CD4-positive, alpha-beta T cell treated with Interleukin-21 for 1 hour (primary cell): Measurements from ENCODE around the gene RCAN3.
"Not testable (repeated sequence)": the region's sequence is repeated elsewhere in the genome, so short reads cannot be mapped to it uniquely, and the experiment has no call there.

Experiments
- DNase-seq: peaks from one replicate; pipeline ENCODE4 v3.0.0-alpha.2; 2020

Gene RCAN3

DNA sequence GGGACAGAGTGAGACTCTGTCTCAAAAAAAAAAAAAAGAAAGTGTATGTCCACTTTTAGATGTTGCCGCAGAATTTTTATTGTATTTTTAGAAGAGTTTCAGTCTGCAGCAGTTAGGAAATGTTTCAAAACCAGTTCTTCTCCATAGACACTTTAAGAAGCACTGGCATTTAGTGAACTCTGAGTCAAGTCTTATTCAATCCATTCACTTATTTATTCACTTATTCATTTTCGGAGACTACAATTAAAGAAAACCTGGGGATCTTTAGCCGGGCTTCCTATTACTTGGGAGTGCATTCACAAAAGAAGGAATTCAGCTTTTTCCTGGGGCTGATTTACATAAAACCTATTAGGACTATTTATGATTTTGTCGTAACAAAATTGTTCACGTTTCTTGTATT lies 12.3 kb downstream of the RCAN3 start:
- no peak for DNase-seq

DNA sequence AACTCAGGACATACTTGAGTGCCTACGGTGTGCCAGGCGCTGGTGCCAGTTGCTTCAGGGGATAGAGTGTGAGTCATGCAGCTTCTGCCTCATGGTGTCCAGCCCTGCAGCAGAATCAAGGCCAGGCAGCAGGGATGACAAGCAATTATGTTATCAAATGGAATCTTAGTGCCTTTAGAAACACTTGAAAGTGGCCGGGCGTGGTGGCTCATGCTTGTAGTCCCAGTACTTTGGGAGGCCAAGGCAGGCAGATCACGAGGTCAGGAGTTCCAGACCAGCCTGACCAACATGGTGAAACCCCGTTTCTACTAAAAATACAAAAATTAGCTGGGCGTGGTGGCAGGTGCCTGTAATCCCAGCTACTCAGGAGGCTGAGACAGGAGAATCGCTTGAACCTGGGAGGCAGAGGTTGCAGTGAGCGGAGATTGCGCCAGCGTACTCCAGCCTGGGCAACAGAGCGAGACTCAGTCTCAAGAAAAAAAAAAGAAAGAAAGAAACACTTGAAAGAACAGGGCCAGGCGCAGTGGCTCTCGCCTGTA lies 13.1 kb downstream of the RCAN3 start:
- not testable (repeated sequence) for DNase-seq

DNA sequence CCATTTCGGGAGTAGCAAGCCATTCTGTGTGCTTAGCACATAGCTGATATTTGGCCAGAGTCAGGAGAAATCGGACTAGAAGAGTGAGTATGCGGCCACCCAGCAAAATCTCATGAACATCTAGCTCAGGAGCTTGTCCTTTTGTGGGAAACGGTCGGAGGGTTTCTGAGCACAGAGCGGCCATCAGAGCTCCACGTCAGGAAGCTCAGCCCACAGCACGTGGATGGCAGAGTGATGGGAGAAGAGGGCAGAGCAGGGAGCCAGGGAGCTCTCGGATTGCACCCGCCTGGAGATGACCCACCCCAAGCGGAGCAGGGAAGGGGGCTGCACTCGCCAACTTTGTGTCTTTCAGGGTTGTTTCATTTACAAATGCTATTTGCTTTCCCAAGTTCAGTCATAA lies 13.9 kb downstream of the RCAN3 start:
- DNase-seq = no peak

DNA sequence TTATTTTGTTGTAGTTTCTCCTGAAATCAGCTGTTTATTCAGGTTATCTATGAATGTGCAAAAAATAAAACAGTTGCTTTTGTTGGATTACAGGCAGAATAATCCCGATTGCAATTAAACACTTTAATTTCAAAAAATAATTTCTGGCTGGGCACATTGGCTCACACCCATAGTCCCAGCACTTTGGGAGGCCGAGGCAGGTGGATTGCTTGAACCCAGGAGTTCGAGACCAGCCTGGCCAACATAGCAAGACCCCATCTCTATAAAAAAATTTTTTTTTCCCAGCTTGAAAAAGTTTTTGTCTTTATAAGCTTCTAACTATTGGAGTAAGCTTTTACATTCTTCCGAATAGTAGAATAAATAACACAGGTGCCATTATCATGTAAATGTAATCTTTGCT lies 15.3 kb downstream of the RCAN3 start:
- no peak for DNase-seq

DNA sequence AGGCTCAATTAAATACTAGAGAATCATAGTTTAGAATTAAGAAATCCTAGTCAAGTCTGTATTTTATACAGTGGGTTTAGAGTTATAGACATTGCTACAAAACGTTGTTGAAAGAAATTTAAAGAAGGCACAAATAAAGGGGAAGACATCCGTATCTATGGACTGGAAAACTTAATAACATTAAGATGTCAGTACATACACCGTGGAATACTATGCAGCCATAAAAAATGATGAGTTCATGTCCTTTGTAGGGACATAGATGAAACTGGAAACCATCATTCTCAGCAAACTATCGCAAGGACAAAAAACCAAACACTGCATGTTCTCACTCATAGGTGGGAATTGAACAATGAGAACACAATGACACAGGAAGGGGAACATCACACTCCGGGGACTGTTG lies 17.6 kb downstream of the RCAN3 start:
- not testable (repeated sequence) for DNase-seq

DNA sequence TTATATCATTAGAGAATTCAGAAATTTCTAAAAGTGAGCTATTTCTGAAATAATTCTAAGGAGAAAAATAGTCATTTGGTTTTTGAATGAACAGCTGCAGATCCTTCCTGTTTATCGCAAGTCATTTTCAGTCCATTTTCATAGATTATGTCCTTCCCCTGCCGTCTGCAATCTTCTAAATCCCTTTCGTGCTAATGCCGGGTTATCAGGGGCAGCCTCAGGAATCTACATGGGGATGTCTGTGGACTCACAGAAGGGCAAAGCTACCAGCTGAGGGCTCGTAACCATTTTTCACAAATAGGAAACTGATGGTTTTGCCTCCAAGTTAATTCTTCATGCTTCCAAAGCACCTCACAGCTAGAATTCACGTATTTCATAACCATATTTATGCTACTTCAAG lies 23.0 kb downstream of the RCAN3 start:
- no peak for DNase-seq

DNA sequence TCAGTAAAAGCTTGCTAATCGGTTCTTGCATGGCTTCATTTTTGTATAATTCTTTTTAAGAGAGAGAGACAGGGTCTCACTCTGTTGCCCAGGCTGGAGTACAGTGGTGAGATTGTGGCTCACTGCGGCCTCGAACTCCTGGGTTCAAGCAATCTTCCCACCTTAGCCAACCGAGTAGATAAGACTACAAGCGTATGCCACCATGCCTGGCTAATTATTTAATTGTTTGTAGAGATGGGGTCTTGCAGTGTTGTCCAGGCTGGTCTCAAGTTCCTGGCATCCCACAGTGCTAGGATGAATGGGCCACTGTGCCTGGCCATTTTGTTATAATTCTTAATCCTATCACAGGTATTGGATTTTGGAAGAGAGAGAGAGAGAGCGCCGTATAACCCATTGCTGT lies 23.4 kb downstream of the RCAN3 start:
- no peak for DNase-seq

DNA sequence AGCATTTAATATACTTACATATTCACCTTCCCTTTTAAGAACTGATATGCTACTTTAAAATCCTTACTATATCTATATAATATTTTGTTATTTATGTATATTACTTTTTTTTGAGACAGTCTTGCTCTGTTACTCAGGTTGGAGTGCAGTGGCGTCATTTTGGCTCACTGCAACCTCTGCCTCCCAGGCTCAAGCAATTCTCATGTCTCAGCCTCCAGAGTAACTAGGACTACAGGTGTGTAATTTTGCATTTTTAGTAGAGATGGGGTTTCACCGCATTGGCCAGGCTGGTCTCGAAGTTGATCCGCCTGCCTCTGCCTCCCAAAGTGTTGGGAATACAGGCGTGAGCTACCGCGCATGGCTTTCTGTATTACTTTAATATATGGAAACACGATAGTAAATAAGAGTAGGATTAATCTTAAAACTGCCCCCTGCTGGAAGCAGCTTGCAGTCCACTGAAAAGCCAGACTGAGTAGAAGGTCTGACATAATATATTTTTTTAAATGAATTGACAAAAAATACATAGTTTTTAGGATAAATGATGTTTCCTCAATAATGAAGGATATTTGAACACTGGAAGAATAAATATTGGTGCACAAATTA lies 24.4 kb downstream of the RCAN3 start:
- peak; percentile 67 for DNase-seq

DNA sequence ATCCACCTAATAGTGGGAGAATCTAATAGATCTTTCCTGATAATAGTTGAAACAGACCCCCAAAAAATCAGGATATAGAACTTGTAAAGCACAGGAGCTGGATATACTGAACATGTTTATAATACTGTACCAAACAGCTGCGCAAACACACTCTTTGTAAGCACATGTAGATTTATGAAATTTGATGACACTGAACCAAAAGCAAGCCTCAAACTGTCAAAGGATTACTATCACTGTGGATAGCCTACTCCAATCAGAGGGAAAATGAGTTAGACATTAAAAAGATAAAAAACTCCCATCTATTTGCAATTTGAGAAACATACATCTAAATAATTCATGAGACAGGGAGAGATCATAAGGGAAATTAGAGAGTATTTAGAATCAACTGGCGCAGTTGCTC lies 26.1 kb downstream of the RCAN3 start:
- no peak for DNase-seq

DNA sequence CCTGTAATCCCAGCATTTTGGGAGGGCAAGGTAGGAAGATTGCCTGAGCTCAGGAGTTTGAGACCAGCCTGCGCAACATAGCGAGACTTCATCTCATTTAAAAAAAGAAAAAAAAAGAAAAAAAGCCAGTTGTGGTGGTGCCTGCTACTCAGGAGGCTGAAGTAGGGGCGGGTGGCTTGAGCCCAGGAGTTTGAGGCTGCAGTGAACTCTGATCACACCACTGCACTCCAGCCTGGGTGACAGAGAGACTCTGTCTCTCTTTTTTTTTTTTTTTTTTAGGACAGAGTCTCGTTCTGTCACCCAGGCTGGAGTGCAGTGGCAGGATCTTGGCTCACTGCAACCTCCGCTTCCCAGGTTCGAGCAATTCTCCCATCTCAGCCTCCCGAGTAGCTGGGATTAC lies 26.7 kb downstream of the RCAN3 start:
- DNase-seq = not testable (repeated sequence)

DNA sequence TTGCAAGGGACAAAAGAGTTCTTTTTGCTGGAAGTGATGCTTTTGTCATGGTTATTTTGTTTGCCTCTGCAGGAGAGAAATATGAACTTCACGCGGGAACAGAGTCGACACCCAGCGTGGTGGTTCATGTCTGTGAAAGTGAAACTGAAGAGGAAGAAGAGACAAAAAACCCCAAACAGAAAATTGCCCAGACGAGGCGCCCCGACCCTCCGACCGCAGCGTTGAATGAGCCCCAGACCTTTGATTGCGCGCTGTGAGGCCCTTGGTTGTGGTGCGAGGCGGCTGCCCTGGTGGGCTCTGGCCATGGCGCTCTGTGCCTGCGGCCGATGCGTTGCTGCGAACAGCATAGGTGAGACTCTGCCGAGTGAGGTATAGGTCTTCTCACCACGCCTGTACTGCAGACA lies 32.4 kb downstream of the RCAN3 start:
- peak; percentile 83 for DNase-seq

DNA sequence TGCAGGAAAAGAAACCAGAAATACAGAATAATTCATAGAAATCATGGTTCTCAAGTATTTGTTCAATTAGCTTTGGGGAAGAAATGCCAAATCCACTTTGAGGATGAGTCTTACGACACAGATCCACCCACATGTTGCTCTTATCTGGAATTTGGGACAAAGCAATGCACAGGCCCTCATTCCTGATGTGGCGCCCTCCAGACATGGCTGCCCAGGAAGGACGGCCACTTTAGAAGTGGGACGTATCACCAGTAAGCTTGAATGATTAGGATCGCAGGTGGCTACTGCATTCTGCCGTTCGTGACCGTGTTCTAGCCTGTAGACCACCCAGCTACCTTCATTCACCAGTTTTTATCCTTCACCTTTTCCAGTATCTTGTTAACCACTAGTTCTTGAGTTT lies 33.1 kb downstream of the RCAN3 start:
- no peak for DNase-seq

DNA sequence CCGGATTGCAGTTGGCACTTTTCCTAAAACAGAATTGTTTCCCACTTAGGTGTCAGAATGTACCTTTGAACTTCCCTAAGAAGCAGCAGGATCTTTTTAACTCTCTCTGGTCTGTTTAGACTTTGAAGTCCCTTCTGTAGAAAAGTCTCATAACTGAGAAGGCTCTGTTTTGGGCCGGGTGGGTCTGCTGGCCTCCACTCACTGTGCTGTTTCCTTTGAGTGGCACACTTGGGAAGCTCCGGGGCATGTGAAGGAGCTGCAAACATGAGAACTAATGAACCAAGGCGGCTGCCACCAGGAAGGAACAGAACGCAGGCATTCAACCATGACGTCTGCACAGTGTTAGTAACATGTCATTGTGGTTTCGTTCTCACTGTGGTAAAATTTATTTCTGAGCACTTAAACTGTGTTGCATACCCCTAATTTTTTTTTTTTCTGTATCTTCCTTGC lies 33.8 kb downstream of the RCAN3 start:
- DNase-seq = peak; percentile 78

DNA sequence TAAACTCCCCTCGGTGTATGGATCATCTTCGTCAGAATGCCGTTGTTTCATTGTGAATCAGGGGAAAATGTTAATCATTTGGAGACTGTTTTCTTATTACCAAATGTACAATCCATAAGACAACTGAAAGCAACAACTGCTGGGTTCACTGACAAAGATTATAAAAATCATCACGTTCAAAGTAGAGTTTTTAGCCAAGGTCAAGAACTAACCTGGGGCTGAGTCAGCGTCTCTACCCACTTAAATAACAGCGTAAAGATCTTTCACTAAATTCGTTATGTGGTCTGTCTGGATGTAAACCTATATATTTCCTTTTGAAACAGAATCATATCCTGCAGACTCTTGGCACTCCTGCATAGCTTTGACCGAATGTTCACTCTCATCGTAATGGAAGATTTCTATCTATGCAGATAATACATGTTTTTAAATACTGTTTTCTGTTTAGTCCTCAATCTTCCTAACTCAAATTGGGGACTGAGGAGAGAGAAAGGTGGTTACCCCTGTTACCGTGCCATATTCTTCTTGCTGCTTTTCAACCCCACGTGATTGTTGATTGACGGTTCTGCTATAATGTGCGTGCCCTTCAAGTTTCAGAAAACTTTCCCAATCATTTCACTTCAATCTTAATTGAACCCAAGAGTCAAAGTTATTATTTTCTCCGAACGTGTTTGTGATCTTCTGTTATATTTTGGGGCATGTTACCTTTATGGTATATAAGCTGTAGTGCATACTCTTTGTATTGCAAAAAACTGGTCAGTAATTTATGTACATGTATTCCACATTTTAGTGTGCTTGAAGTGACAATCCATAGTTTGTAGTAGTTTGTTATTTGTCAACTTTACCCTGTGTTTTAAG lies 37.6 kb downstream of the RCAN3 start:
- no peak for DNase-seq

DNA sequence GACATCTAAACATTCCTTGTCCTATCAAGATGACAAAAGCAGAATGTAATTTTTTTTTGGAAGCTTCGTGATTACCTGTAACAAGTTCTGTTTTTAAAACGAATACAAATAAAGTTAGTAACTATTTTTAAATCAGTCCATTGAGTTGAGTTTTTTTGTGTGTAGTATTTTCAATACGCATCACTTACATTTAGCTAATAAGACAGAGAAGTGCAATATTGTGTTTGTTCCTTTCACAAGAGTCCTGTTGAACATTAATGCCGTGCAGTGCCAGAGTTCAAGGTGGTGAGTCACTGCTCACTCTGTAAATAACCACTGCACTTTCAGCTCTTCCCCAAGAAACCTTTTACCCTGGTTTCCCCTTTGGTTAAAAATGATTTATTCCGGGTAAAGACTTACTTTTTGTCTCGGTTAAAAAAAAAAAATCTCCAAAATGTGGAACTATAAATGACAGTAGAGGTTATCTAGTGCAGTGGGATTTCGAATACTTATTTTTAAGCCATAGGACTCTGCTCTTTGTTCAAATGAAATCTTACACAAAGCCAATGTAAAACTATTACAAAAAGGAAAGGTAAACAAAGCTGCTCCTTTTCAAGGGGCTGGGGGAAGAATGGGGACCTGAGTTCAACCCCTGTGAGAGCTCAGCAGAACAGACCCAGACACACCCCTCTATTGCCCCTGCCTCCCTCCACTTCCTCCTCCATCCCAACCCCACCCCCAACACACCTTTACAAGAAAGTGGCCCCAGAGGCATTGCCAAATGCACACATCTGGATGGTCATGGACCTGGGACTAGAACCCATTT lies 38.5 kb downstream of the RCAN3 start:
- no peak for DNase-seq

DNA sequence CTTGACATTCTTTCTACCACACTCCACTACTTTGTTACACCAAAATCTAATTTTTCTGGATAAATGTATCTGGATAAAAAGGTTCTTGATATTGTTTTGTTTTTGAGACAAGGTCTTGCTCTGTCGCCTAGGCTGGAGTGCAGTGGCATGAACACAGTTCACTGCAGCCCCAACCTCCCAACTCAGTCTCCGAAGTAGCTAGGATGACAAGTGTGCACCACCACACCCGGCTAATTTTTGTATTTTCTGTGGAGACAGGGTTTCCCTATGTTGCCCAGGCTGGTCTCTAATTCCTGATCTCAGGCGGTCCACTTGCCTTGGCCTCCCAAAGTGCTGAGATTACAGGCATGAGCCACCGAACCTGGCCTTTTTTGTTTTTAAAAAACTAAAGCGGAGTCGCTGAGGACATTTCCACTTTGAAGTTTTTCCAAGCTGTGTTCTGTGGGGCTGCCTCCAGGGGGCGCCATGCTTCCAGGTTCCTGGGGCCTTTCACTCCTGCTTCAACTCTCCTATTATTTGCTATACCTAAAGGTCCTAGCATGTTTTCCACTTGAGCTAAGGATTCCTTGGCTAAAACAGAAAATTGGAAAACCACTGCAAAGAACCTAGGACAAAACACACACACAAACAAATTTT lies 39.2 kb downstream of the RCAN3 start:
- no peak for DNase-seq

DNA sequence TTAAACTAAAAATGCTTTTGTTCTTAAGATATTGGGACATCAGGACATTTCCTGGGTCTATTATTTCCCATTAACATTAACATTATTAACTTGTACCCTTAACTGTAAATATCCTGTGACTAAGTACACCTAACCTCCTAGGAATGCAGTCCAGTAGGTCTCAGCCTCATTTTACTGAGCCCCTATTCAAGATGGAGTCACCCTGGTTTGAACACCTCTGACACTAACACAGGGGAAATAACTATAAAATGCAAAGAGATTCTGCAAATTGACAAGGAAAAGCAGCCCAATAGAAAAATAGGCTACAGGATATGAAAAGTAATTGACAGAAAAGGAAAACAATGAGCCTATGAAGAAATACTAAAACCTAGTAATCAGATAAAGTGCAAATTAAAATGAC lies 41.6 kb downstream of the RCAN3 start:
- DNase-seq = no peak

DNA sequence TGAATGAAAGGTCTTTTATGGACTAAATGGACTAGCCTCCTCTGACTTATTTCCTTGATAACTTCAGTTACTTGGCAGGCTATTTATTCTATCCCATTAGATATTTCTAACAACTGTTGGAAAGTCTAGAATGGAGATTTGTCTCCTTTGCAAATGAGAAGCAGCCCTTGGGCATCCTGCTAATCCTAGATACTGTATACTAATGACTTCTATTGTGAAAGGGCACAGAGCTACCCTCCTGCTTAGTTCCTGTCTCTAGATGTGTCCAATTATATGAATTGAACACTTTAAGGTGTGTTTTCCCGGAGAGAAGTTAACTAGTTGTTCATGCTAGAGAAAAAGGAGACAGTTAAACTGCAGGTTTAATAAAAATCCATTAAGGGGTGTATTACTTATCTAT lies 43.0 kb downstream of the RCAN3 start:
- no peak for DNase-seq

DNA sequence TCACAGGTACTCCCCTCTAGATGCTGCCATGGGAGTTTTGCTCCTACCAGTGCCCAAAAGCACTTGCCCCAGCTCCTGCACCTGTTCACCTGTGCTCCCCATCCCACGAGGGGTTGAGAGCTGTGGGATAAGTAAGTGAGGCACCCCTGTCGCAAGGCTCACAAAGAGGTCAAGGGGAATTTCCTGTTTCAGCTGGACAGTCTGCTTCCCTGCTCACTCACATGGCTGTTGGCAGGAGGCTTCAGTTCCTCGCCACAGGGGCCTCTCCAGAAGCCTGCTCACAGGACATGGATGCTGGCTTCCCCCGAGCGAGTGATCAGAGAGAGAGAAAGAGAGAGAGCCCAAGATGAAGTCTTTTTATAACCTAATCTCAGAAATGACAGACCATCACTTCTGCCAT lies 44.6 kb downstream of the RCAN3 start:
- DNase-seq = no peak

DNA sequence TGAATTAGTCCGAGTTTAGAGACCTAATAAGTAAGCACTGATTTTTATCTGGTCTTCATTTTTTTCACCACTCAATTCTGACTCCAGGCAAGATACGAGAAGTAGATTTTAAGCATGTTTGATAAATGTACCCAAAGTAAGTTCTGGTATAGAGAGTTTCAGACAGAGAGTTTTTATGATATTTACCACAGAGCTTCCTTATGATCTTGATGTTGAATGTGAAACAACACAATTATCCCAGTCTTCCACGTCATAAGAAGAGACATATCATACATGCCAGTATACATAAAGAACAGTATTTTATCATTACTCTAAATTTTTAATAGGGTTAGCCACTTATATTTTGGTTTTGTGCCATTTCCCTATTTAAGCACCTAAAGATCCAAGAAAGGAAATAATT lies 45.4 kb downstream of the RCAN3 start:
- no peak for DNase-seq

DNA sequence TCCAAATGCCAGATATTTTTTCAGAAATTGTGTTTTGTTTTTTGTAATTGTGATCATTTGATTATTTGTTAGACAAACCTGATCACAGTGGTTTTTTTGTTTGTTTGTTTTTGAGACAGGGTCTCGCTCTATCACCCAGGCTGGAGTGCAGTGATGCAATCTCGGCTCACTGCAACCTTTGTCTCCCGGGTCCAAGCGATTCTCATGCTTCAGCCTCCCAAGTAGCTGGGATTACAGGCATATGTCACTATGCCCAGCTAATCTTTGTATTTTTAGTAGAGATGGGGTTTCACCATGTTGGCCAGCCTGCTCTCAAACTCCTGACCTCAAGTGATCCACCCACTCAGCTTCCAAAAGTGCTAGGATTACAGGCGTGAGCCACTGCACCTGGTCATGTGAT lies 46.6 kb downstream of the RCAN3 start:
- DNase-seq = not testable (repeated sequence)

DNA sequence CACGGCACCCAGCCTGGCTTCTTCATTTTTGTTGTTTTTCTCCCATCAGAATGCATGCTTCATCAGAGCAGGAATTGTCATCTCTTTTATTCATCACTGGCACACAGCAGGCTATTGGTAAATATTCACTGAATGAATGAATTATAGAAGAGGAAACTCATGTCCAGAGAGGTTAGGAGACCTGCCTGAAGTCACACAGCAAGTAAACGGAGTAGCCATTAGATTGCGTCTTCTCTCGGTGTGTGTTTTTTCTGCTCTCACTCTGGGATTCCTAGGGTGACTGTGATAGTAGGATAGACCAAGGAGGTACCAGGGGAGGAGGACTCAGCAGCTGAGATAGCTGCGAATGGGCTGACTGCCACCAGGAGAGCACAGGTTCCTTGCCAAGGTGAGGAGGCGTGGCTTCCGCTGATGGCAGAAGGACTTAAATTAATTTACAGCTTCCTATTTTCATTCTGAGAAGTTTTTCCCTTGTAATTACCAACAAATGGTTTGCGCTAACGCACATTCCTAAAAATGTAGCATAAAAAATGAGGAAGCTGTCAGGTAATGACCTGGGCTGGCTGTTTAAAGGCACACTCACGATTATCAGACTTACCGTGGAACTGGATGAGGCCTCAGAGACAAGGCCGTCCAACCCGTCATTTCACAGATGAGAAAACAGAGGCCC lies 48.8 kb downstream of the RCAN3 start:
- no peak for DNase-seq
